Activated CD4-positive, alpha-beta T cell treated with anti-CD3 and anti-CD28 coated beads, Interleukin-2, amount 10 ng/mL, durations not matched to agents 24 days and 14 days (primary cell): Measurements from ENCODE around the gene PTPRD. TPM values are rescaled to one million over a fixed set of nuclear protein-coding genes. Genes with fewer than 3 reads are reported as not detected.

Experiments
- DNase-seq: peaks from one replicate; pipeline ENCODE4 v3.0.0; 2022
- H3K27ac Mint-ChIP-seq: one replicate; pipeline ENCODE4 v1.8.0; 2022; ENCODE audit warnings: mild to moderate bottlenecking, mixed read lengths
- H3K27me3 Mint-ChIP-seq: one replicate; pipeline ENCODE4 v1.8.0; 2022; ENCODE audit warnings: mixed read lengths
- H3K36me3 Mint-ChIP-seq: one replicate; pipeline ENCODE4 v1.8.0; 2022; ENCODE audit warnings: low read depth, mild to moderate bottlenecking, mixed read lengths
- H3K4me1 Mint-ChIP-seq: one replicate; pipeline ENCODE4 v1.8.0; 2021; ENCODE audit warnings: mixed read lengths
- H3K4me3 Mint-ChIP-seq: one replicate; pipeline ENCODE4 v1.8.0; 2022; ENCODE audit warnings: mild to moderate bottlenecking, moderate library complexity, mixed read lengths
- H3K9me3 Mint-ChIP-seq: one replicate; pipeline ENCODE4 v1.8.0; 2021; ENCODE audit warnings: mixed read lengths
- intact Hi-C: fragments of 100-400 bp; cut with micrococcal nuclease; formaldehyde crosslinking; loops from one replicate; pipeline ENCODE4 v1.15.1; 2023
- total RNA-seq: library from RNA; stranded (reverse); gene quantifications from 2 replicates; pipeline ENCODE4 v1.2.3, GENCODE V29; 2022

Gene PTPRD
- total RNA-seq, 1 donor from 2014 or later, result not detected

- no peaks in the 10 kb centered on the region for H3K4me1 Mint-ChIP-seq
- H3K9me3 Mint-ChIP-seq, result no peaks in the 10 kb centered on the region
- no peak overlapping the region for H3K27ac Mint-ChIP-seq
- H3K36me3 Mint-ChIP-seq, result no peaks in the 10 kb centered on the region
- H3K27me3 Mint-ChIP-seq, result no peaks in the 10 kb centered on the region
- intact Hi-C loops, result no loop called here
- H3K4me3 Mint-ChIP-seq, result no peak overlapping the region
- DNase-seq, result no peak
These were observed 1831.3 kb downstream of the PTPRD start for GRCh38 chr9:8781458-8781857.

DNA sequence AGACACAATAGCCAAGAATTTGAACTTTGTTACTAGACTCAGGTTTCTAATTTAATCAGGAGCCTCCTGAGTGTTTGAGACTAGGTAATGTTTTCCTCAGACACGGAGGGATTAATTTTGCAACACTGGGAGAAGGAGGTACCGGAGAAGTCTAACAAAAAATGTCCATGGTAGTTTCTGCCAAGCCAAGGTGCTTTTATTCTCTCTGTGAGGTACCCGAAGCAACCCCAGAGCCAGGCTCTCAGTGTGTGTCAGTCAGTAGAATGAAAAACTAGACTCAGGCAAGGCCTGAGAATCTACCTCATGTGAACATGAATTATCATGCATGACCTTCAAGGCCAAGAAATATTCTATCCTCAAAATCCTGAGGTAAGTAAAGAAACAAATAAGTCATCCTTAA lies 1832.4 kb downstream of the PTPRD start:
- intact Hi-C loops, result no loop called here
- H3K27ac Mint-ChIP-seq, result no peak overlapping the region
- no peak for DNase-seq
- H3K36me3 Mint-ChIP-seq, result no peaks in the 10 kb centered on the region
- no peak overlapping the region for H3K4me3 Mint-ChIP-seq
- H3K27me3 Mint-ChIP-seq, result no peaks in the 10 kb centered on the region
- no peaks in the 10 kb centered on the region for H3K9me3 Mint-ChIP-seq
- H3K4me1 Mint-ChIP-seq, result no peaks in the 10 kb centered on the region

DNA sequence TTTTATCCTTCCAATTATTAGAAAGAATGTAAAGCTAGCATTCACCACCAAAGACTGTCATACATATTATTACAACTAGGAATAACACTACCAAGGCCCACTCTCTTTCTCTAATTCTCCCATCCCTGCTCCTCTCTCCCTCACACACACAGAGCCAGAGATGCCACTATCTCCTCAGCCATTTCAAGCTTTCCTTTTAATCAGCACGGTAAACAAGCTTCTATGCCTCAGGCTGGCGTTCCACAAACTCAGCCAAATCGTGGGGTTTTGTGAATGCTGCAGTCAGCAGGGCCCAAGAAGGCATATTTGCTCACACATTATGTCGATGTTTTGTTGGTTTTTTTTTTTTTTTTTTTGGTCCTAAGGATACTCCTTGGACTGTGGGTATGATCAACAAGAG lies 1833.3 kb downstream of the PTPRD start:
- Mint-ChIP-seq H3K4me3 (no peak overlapping the region), H3K36me3 (no peaks in the 10 kb centered on the region), H3K27ac (no peak overlapping the region), H3K4me1 (no peaks in the 10 kb centered on the region), H3K27me3 (no peaks in the 10 kb centered on the region), H3K9me3 (no peaks in the 10 kb centered on the region)
- intact Hi-C loops, result no loop called here
- no peak for DNase-seq

DNA sequence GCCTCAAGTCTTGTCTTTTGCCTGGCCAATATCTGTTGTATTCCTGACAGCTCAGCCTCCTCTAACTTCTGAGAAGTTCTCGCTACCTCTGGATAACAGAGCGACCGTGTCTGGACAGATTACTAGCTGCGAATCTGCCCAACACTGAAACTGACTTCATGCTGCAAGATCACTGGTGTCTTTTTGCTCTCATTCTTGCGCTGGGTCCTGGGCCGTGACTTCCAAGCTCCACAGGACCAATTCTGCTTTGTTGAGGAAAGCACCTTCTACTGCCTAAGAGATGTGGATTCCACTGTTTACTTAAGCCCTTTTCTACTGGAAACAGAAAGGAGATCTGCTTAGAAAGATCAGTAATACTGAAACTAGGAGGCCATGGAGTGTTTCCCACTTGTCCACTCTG lies 1834.4 kb downstream of the PTPRD start:
- Mint-ChIP-seq H3K36me3 (no peaks in the 10 kb centered on the region), H3K4me1 (no peaks in the 10 kb centered on the region), H3K4me3 (no peak overlapping the region), H3K9me3 (no peaks in the 10 kb centered on the region), H3K27me3 (no peaks in the 10 kb centered on the region), H3K27ac (no peak overlapping the region)
- intact Hi-C loops, result no loop called here
- DNase-seq, result no peak

DNA sequence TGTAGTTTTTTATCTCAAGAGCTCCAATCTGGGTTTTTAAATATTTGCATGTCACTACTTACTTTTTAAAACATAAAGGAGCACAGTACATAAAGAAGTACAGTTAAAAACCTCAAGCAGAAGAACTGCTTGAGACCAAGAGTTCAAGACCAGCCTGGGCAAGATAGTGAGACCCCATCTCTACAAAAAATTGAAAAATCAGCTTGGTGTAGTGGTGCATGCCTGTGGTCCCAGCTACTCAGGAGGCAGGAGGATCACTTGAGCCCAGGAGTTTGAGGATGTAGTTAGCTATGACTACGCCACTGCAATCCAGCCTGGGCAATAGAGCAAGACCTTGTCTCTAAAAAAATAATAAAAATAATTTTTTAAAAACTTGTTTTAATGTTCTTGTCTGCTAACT lies 1840.5 kb downstream of the PTPRD start:
- Mint-ChIP-seq H3K4me3 (no peak overlapping the region), H3K27ac (no peak overlapping the region), H3K36me3 (no peaks in the 10 kb centered on the region), H3K27me3 (no peaks in the 10 kb centered on the region), H3K4me1 (no peaks in the 10 kb centered on the region), H3K9me3 (no peaks in the 10 kb centered on the region)
- intact Hi-C loops, result no loop called here
- DNase-seq, result no peak

GRCh38 chr9:8769153-8769552 lies 1843.6 kb downstream of the PTPRD start:
- Mint-ChIP-seq H3K4me1 (no peaks in the 10 kb centered on the region), H3K27ac (no peak overlapping the region), H3K9me3 (no peaks in the 10 kb centered on the region), H3K27me3 (no peaks in the 10 kb centered on the region), H3K4me3 (no peak overlapping the region), H3K36me3 (no peaks in the 10 kb centered on the region)
- no peak for DNase-seq
- intact Hi-C loops, result loop anchor here (10.0 kb wide), 1 partner anchor 64 kb away; no protein-coding TSS in a partner anchor

DNA sequence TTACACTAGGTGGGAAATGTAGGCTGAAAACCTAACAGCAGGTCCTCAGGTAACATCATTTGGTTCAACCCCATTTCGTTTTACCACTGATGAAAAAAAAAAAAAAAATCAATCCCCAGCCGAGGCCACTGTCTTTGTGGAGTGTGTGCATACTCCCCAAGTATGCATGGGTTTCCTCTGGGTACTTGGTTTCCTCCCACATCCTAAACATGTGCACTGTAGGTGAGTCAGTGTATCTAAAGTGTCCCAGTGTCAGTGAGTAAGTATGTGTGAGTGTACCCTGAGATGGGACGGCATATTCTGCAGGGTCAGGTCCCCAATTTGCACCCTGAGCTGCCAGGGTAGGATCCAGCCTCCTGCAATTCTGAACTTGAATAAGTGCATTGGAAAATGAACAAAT lies 1846.7 kb downstream of the PTPRD start:
- Mint-ChIP-seq H3K9me3 (no peaks in the 10 kb centered on the region), H3K27me3 (no peaks in the 10 kb centered on the region), H3K27ac (no peak overlapping the region), H3K4me1 (no peaks in the 10 kb centered on the region), H3K36me3 (no peaks in the 10 kb centered on the region), H3K4me3 (no peak overlapping the region)
- DNase-seq, result no peak
- intact Hi-C loops, result loop anchor here (10.0 kb wide), 1 partner anchor 61 kb away; no protein-coding TSS in a partner anchor

DNA sequence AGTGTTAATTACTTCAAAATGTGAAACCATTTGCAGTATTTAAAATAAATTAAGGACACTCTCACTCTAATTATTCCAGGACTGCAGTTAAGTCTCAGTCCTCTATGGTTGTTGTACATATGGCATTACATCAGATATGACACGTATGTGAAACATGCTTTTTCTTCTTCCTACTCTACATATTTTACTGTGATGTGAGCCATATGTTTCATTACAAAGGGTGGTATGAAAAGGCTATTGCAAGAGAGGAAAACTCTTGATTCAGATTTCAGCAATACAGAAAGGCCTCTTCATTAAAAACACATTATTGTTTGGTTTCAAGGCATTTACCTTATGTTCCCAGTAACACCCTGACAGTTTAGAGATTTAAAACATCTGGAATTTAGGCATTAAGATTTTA lies 1848.8 kb downstream of the PTPRD start:
- no peak for DNase-seq
- intact Hi-C loops, result loop anchor here (10.0 kb wide), 1 partner anchor 59 kb away; no protein-coding TSS in a partner anchor

DNA sequence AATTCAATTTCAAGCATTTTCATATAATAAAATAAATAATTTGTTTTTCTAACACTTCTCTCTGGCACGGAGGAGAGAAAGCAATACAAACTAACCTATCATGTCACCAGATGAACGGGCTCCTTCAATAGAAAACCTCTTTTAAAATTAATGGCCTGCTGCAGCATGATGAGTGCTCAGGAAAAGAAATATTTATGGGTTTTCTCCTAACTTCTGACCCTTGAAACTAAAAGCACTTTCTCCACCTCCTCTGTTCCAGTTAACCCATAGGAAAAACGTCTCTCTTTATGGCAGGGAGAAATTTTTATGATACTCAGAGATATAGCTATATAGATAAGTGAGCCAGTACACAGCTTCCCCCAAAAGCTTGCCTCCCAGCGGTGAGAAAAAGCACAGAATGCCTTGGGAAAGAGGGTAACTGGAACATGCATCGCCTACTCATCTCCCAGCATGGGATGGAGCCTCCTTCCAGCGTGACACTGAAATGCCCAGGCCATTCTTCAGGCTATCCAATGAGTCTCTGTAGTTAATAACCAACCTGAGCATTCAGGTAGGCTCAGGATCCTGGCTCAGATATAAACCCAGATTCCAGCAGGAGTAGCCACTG lies 1850.2 kb downstream of the PTPRD start:
- intact Hi-C loops, result loop anchor here (10.0 kb wide), 1 partner anchor 58 kb away; no protein-coding TSS in a partner anchor
- H3K9me3 Mint-ChIP-seq, result no peaks in the 10 kb centered on the region

More for the DNA sequence above, 1848.8 kb downstream of the PTPRD start:
- Mint-ChIP-seq H3K4me1 (no peaks in the 10 kb centered on the region), H3K27ac (no peak overlapping the region), H3K9me3 (no peaks in the 10 kb centered on the region), H3K4me3 (no peak overlapping the region), H3K27me3 (no peaks in the 10 kb centered on the region), H3K36me3 (no peaks in the 10 kb centered on the region)

GRCh38 chr9:8760000-8760767 lies 1852.6 kb downstream of the PTPRD start:
- no peaks in the 10 kb centered on the region for H3K9me3 Mint-ChIP-seq
- no peaks in the 10 kb centered on the region for H3K27me3 Mint-ChIP-seq
- DNase-seq, result no peak
- H3K4me3 Mint-ChIP-seq, result no peak overlapping the region
- H3K4me1 Mint-ChIP-seq, result no peaks in the 10 kb centered on the region
- H3K27ac Mint-ChIP-seq, result no peak overlapping the region
- intact Hi-C loops, result loop anchor here (10.0 kb wide), 1 partner anchor 55 kb away; no protein-coding TSS in a partner anchor
- no peaks in the 10 kb centered on the region for H3K36me3 Mint-ChIP-seq

More for the DNA sequence above, 1850.2 kb downstream of the PTPRD start:
- Mint-ChIP-seq H3K36me3 (no peaks in the 10 kb centered on the region), H3K4me1 (no peaks in the 10 kb centered on the region), H3K4me3 (no peak overlapping the region), H3K27ac (no peak overlapping the region), H3K27me3 (no peaks in the 10 kb centered on the region)
- DNase-seq, result no peak

GRCh38 chr9:8757881-8758280 lies 1854.9 kb downstream of the PTPRD start:
- intact Hi-C loops, result no loop called here
- Mint-ChIP-seq H3K4me1 (no peaks in the 10 kb centered on the region), H3K27ac (no peak overlapping the region), H3K4me3 (no peak overlapping the region), H3K36me3 (no peaks in the 10 kb centered on the region), H3K9me3 (no peaks in the 10 kb centered on the region), H3K27me3 (no peaks in the 10 kb centered on the region)
- DNase-seq, result no peak

DNA sequence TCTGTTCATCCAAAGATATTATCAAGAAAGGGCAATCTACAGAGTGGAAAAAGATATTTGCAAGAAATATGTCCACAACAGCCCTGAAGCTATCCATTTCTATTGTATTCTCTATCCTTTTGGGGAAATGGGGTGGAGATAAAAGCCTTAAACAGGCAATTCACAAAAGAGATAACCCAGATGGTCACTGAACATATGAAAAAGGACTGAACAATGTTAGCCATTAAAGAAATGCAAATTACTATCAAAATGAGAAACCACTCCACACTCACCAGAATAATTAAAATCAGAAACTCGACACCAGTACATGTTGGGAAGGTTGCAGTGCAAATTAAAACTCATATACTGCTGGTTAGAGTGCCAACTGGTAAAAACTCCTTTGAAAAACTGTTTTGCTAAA lies 1858.1 kb downstream of the PTPRD start:
- intact Hi-C loops, result no loop called here
- Mint-ChIP-seq H3K27me3 (no peaks in the 10 kb centered on the region), H3K27ac (no peak overlapping the region), H3K4me3 (no peak overlapping the region), H3K4me1 (no peaks in the 10 kb centered on the region), H3K9me3 (no peaks in the 10 kb centered on the region), H3K36me3 (no peaks in the 10 kb centered on the region)
- no peak for DNase-seq

DNA sequence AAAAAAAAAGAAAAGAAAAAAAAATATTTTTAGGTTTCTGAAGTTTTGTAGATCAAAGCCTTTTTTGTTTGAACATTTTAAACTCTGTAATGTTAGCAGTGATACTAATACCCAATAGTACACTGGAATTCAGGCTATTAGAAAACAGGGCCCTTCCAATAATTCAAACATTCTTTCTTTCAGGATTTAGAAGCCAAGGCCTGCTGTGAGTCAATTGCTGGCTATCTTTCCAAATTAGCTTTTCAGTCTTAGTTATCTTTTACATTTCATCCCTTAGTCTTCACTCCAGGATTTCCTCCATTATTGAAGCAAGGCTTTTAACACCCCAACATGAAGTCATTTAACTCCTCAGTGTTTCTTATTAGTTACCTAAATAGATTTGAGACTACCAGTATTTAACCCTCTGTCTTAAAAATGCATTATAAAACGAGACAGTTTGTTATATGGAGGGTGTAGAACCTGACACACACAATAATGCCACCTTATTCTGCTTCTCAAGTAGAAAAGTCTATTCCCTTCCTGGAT lies 1861.3 kb downstream of the PTPRD start:
- no peaks in the 10 kb centered on the region for H3K27me3 Mint-ChIP-seq
- intact Hi-C loops, result no loop called here
- no peak overlapping the region for H3K27ac Mint-ChIP-seq
- no peaks in the 10 kb centered on the region for H3K4me1 Mint-ChIP-seq
- H3K36me3 Mint-ChIP-seq, result no peaks in the 10 kb centered on the region
- H3K9me3 Mint-ChIP-seq, result no peaks in the 10 kb centered on the region
- H3K4me3 Mint-ChIP-seq, result no peak overlapping the region
- DNase-seq, result no peak

- no peak for DNase-seq
- Mint-ChIP-seq H3K27ac (no peak overlapping the region), H3K9me3 (no peaks in the 10 kb centered on the region), H3K36me3 (no peaks in the 10 kb centered on the region), H3K4me1 (no peaks in the 10 kb centered on the region), H3K4me3 (no peak overlapping the region), H3K27me3 (no peaks in the 10 kb centered on the region)
- intact Hi-C loops, result no loop called here
These were observed 1862.2 kb downstream of the PTPRD start for GRCh38 chr9:8750639-8751051.
